ENCODE results near the gene SLC22A2.

SLC22A2 gene

DNA sequence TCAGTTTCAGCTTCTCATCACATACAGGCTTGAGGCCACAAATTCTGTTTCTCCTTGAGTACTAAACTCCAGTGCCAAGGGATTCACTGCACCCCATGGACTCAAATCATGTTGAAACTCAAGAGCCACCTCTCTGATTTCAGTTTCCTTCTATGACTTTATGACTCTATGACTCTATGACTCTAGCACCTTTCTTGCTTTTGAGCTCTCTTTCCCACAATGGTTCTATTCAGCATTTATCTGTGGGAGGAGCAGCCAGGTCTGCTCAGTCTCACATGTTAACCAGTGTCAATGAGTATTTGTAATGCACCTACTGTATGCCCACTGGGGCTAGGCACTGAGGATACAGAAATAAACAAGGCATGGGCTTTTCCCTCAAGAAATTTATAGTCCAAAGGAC, 14.6 kb upstream of the SLC22A2 start:
- no peaks in the 10 kb centered on the region for H3F3A ChIP-seq (ENCODE audit: insufficient read depth)
- no peaks in the 10 kb centered on the region for H3K9me2 ChIP-seq (replicated peaks; ENCODE audit: insufficient read depth, low read length)
- no peak overlapping the region for H3K4me2 ChIP-seq (ENCODE audit: low read depth, low read length, poor library complexity, severe bottlenecking)
- no peaks in the 10 kb centered on the region for H3K36me3 ChIP-seq (ENCODE audit: low read length)
- no peak overlapping the region for H3K9ac ChIP-seq (ENCODE audit: low read length)
- H3K27ac ChIP-seq (ENCODE audit: low read depth, low read length) = no peak overlapping the region
- H3K9me3 ChIP-seq (ENCODE audit: insufficient read depth, low read length) = no peaks in the 10 kb centered on the region
- no peaks in the 10 kb centered on the region for H4K20me1 ChIP-seq (ENCODE audit: low read depth, low read length)
- no peaks in the 10 kb centered on the region for H3K27me3 ChIP-seq (ENCODE audit: low read length)
- no peak overlapping the region for H2AFZ ChIP-seq (ENCODE audit: low read depth, low read length, severe bottlenecking)
- H3K79me2 ChIP-seq (ENCODE audit: insufficient read depth, low read length) = no peaks in the 10 kb centered on the region
- H3K4me3 ChIP-seq (ENCODE audit: insufficient read depth, low read length, poor library complexity, severe bottlenecking) = no peak overlapping the region
- TF ChIP-seq CTCF (IDR thresholded peaks at IDR 0.05; ENCODE audit: insufficient read depth, low read length, poor library complexity, severe bottlenecking) (no peak), EZH2phosphoT487 (conservative IDR thresholded peaks at IDR 0.05; ENCODE audit: low read length) (no peak)

GRCh38 chr6:160272707-160273106, 14.1 kb upstream of the SLC22A2 start:
- no peak overlapping the region for H3K4me2 ChIP-seq (ENCODE audit: low read depth, low read length, poor library complexity, severe bottlenecking)
- no peak overlapping the region for H3K9ac ChIP-seq (ENCODE audit: low read length)
- H3K36me3 ChIP-seq (ENCODE audit: low read length) = no peaks in the 10 kb centered on the region
- H3F3A ChIP-seq (ENCODE audit: insufficient read depth) = no peaks in the 10 kb centered on the region
- no peaks in the 10 kb centered on the region for H3K9me3 ChIP-seq (ENCODE audit: insufficient read depth, low read length)
- H3K27me3 ChIP-seq (ENCODE audit: low read length) = no peaks in the 10 kb centered on the region
- H2AFZ ChIP-seq (ENCODE audit: low read depth, low read length, severe bottlenecking) = no peak overlapping the region
- no peaks in the 10 kb centered on the region for H4K20me1 ChIP-seq (ENCODE audit: low read depth, low read length)
- no peak overlapping the region for H3K4me3 ChIP-seq (ENCODE audit: insufficient read depth, low read length, poor library complexity, severe bottlenecking)
- H3K9me2 ChIP-seq (replicated peaks; ENCODE audit: insufficient read depth, low read length) = no peaks in the 10 kb centered on the region
- no peak overlapping the region for H3K27ac ChIP-seq (ENCODE audit: low read depth, low read length)
- TF ChIP-seq CTCF (IDR thresholded peaks at IDR 0.05; ENCODE audit: insufficient read depth, low read length, poor library complexity, severe bottlenecking) (no peak), EZH2phosphoT487 (conservative IDR thresholded peaks at IDR 0.05; ENCODE audit: low read length) (no peak)
- no peaks in the 10 kb centered on the region for H3K79me2 ChIP-seq (ENCODE audit: insufficient read depth, low read length)

- Histone ChIP-seq H3K79me2 (ENCODE audit: insufficient read depth, low read length) (no peaks in the 10 kb centered on the region), H3K9ac (ENCODE audit: low read length) (no peak overlapping the region), H3K4me2 (ENCODE audit: low read depth, low read length, poor library complexity, severe bottlenecking) (no peak overlapping the region), H3K36me3 (ENCODE audit: low read length) (no peaks in the 10 kb centered on the region), H4K20me1 (ENCODE audit: low read depth, low read length) (no peaks in the 10 kb centered on the region), H3F3A (ENCODE audit: insufficient read depth) (no peaks in the 10 kb centered on the region), H3K27ac (ENCODE audit: low read depth, low read length) (no peak overlapping the region), H3K27me3 (ENCODE audit: low read length) (no peaks in the 10 kb centered on the region), H3K9me2 (replicated peaks; ENCODE audit: insufficient read depth, low read length) (no peaks in the 10 kb centered on the region), H2AFZ (ENCODE audit: low read depth, low read length, severe bottlenecking) (no peak overlapping the region), H3K9me3 (ENCODE audit: insufficient read depth, low read length) (no peaks in the 10 kb centered on the region), H3K4me3 (ENCODE audit: insufficient read depth, low read length, poor library complexity, severe bottlenecking) (no peak overlapping the region)
- TF ChIP-seq EZH2phosphoT487 (conservative IDR thresholded peaks at IDR 0.05; ENCODE audit: low read length) (no peak), CTCF (IDR thresholded peaks at IDR 0.05; ENCODE audit: insufficient read depth, low read length, poor library complexity, severe bottlenecking) (no peak)
Measured at GRCh38 chr6:160270347-160270746, 11.7 kb upstream of the SLC22A2 start.

DNA sequence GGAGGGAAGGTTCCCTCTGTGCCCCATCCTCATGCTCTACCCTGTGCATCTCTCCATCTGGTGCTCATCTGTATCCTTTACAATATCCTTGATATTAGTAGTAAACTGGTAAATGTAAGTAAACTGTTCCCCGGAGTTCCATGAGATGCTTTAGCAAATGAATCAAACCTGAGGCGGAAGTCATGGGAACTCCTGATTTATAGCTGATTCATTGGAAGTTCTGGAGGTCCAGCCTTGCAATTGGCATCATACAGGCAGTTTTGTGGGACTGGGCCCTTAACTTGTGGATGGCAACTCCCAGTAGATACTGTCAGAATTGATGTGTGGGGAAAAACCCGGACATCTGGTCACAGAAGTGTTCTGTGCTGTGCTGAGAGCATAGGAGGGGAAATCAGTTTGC, 11.2 kb upstream of the SLC22A2 start:
- Histone ChIP-seq H3K9me3 (ENCODE audit: insufficient read depth, low read length) (no peaks in the 10 kb centered on the region), H3K9ac (ENCODE audit: low read length) (no peak overlapping the region), H3K27ac (ENCODE audit: low read depth, low read length) (no peak overlapping the region), H4K20me1 (ENCODE audit: low read depth, low read length) (no peaks in the 10 kb centered on the region), H3K36me3 (ENCODE audit: low read length) (no peaks in the 10 kb centered on the region), H2AFZ (ENCODE audit: low read depth, low read length, severe bottlenecking) (no peak overlapping the region), H3F3A (ENCODE audit: insufficient read depth) (no peaks in the 10 kb centered on the region), H3K27me3 (ENCODE audit: low read length) (no peaks in the 10 kb centered on the region), H3K79me2 (ENCODE audit: insufficient read depth, low read length) (no peaks in the 10 kb centered on the region), H3K4me3 (ENCODE audit: insufficient read depth, low read length, poor library complexity, severe bottlenecking) (no peak overlapping the region), H3K9me2 (replicated peaks; ENCODE audit: insufficient read depth, low read length) (no peaks in the 10 kb centered on the region), H3K4me2 (ENCODE audit: low read depth, low read length, poor library complexity, severe bottlenecking) (no peak overlapping the region)
- TF ChIP-seq EZH2phosphoT487 (conservative IDR thresholded peaks at IDR 0.05; ENCODE audit: low read length) (no peak), CTCF (IDR thresholded peaks at IDR 0.05; ENCODE audit: insufficient read depth, low read length, poor library complexity, severe bottlenecking) (no peak)

Measured in SU-DHL-6 (cell line).